Natural killer cell (primary cell): Measurements from ENCODE around the gene EPAS1. TPM values are rescaled to one million over a fixed set of nuclear protein-coding genes. Genes with fewer than 3 reads are reported as not detected.

Experiments used
- ATAC-seq, 3 donors: fragments of 150-1000 bp in 2 of 3; fragments of 200-7000 bp in 1 of 3; cut with Tn5 transposase; 1 replicate in 1 of 3; 2 replicates in 2 of 3; pipeline ENCODE4 v1.10.0; 2021; ENCODE audit warnings: mild to moderate bottlenecking in 2 of 3, moderate library complexity in 2 of 3
- DNase-seq, 2 donors: peaks; one replicate each; pipeline versions ENCODE4 v3.0.0 to v3.0.0-alpha.2; 2013 to 2021; ENCODE audit warnings: mixed read lengths in 1 of 2
- H3K27ac ChIP-seq: one replicate; pipeline ENCODE4 v1.5.1; 2013; ENCODE audit warnings: mild to moderate bottlenecking, low read length
- H3K27me3 ChIP-seq: one replicate; pipeline ENCODE4 v1.6.1; 2013; ENCODE audit warnings: low read length; ENCODE audit not compliant: control insufficient read depth, insufficient read depth
- H3K36me3 ChIP-seq: one replicate; pipeline ENCODE4 v1.6.1; 2013; ENCODE audit warnings: low read length; ENCODE audit not compliant: control insufficient read depth, insufficient read depth
- H3K4me1 ChIP-seq: one replicate; pipeline ENCODE4 v1.6.1; 2013; ENCODE audit warnings: low read length; ENCODE audit not compliant: control insufficient read depth, insufficient read depth
- H3K4me3 ChIP-seq: one replicate; pipeline ENCODE4 v1.5.1; 2013; ENCODE audit warnings: low read length
- H3K9me3 ChIP-seq: one replicate; pipeline ENCODE4 v1.6.1; 2013; ENCODE audit warnings: low read length; ENCODE audit not compliant: control insufficient read depth, insufficient read depth
- H3K27ac Mint-ChIP-seq, 2 donors: one replicate each; pipeline ENCODE4 v1.8.0; 2022; ENCODE audit warnings: mild to moderate bottlenecking in 2 of 2, mixed read lengths in 2 of 2, moderate library complexity in 1 of 2
- H3K27me3 Mint-ChIP-seq, 2 donors: one replicate each; pipeline ENCODE4 v1.8.0; 2022; ENCODE audit warnings: low read depth in 2 of 2, mixed read lengths in 2 of 2
- H3K36me3 Mint-ChIP-seq: one replicate; pipeline ENCODE4 v1.8.0; 2022; ENCODE audit warnings: mixed read lengths
- H3K4me1 Mint-ChIP-seq, 2 donors: one replicate each; pipeline ENCODE4 v1.8.0; 2022; ENCODE audit warnings: mixed read lengths in 2 of 2
- H3K4me3 Mint-ChIP-seq: one replicate; pipeline ENCODE4 v1.8.0; 2022; ENCODE audit warnings: mild to moderate bottlenecking, moderate library complexity, mixed read lengths
- H3K9me3 Mint-ChIP-seq, 2 donors: one replicate each; pipeline ENCODE4 v1.8.0; 2022; ENCODE audit warnings: mixed read lengths in 2 of 2
- WGBS: methylation state at CpG from one replicate; pipeline ENCODE4 v1.1.7; 2013; ENCODE audit warnings: missing lambda C conversion rate; ENCODE audit not compliant: insufficient coverage; 5-methylcytosine and 5-hydroxymethylcytosine counted together
- intact Hi-C: fragments of 100-400 bp; cut with micrococcal nuclease; formaldehyde crosslinking; loops from one replicate; pipeline ENCODE4 v1.14.2; 2022
- total RNA-seq, 4 donors: library from RNA; stranded (reverse); fragments of 120-200 nt in 1 of 4; gene quantifications; one replicate each; pipeline versions ENCODE4 v1.2.3 to v1.2.4, GENCODE V29; 2013 to 2022
- TF ChIP-seq, protein P1 (sequence below): fragments of 200-600 bp; IDR thresholded peaks from one replicate; pipeline ENCODE4 v1.8.0; 2022; ENCODE audit warnings: antibody characterized with exemption

The EPAS1 gene
- total RNA-seq, 3 donors from 2014 or later (not counting 1 experiment from before 2014, with no cell fraction given), result 2.1 to 61.4 (median 3.6) TPM

DNA sequence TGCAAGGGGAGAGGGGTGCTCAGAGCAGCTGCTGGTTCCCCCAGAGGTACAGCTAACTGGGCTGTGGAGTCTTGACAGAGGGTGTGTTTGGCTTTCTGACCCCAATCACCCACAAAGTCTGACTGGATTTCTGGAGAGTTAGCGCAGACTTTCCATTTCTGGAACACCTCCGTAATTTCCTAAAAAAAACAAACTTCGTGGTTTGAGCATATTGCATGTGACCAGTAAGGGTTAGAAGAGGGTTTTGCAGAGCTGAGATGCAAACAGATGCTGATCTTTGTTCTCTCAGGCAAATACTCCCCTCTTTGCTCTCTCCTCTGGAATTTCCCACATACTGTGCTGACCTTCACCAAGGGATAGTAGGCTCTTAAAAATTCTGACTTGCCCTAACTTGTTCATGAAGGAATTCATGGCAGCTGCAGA lies 137.7 kb downstream of the EPAS1 start:
- Histone ChIP-seq H3K27ac (no peak overlapping the region), H3K36me3 (no peaks in the 10 kb centered on the region), H3K4me3 (no peak overlapping the region), H3K9me3 (no peaks in the 10 kb centered on the region), H3K27me3 (peaks cover 11% of the 10 kb centered on the region), H3K4me1 (peaks cover 19% of the 10 kb centered on the region)
- Mint-ChIP-seq H3K9me3 (no peaks in the 10 kb centered on the region), H3K4me3 (no peak overlapping the region), H3K27ac (no peak overlapping the region), H3K36me3 (no peaks in the 10 kb centered on the region), H3K4me1 (peaks cover 46 to 54% of the 10 kb centered on the region in 2 donors), H3K27me3 (peaks cover 28 to 50% of the 10 kb centered on the region in 2 donors)
- no peak for ATAC-seq
- TF ChIP-seq, protein P1, sequence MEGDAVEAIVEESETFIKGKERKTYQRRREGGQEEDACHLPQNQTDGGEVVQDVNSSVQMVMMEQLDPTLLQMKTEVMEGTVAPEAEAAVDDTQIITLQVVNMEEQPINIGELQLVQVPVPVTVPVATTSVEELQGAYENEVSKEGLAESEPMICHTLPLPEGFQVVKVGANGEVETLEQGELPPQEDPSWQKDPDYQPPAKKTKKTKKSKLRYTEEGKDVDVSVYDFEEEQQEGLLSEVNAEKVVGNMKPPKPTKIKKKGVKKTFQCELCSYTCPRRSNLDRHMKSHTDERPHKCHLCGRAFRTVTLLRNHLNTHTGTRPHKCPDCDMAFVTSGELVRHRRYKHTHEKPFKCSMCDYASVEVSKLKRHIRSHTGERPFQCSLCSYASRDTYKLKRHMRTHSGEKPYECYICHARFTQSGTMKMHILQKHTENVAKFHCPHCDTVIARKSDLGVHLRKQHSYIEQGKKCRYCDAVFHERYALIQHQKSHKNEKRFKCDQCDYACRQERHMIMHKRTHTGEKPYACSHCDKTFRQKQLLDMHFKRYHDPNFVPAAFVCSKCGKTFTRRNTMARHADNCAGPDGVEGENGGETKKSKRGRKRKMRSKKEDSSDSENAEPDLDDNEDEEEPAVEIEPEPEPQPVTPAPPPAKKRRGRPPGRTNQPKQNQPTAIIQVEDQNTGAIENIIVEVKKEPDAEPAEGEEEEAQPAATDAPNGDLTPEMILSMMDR, result no peak
- DNase-seq, result no peak
- 67% methylated on average over 3 of the region's 3 CpGs for WGBS
- intact Hi-C loops, result no loop called here

DNA sequence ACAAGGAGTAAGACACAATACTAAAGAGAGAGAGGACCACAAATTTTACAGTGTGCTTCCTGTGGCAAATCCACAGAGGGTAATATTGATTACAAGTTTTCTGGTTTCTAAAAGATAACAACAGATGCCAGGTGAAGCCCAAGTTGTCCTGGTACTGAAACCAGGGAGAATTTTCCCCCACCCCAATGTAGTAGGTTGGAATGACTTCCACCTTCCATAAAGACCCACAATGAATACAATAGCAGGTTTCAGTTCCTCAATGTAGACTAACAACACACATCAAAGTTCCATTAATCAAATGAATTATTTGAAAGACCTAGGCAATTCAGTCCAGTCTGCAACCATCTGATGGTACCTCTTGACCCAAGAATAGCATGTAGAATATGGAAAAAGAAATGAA lies 138.1 kb downstream of the EPAS1 start:
- no peak for ATAC-seq
- H3K27ac ChIP-seq, result no peak overlapping the region
- Mint-ChIP-seq H3K27me3 (peaks cover 28 to 50% of the 10 kb centered on the region in 2 donors), H3K9me3 (no peaks in the 10 kb centered on the region), H3K4me1 (peaks cover 51 to 59% of the 10 kb centered on the region in 2 donors), H3K36me3 (no peaks in the 10 kb centered on the region), H3K27ac (no peak overlapping the region), H3K4me3 (no peak overlapping the region)
- peaks cover 11% of the 10 kb centered on the region for H3K27me3 ChIP-seq
- intact Hi-C loops, result no loop called here
- no peaks in the 10 kb centered on the region for H3K9me3 ChIP-seq
- H3K36me3 ChIP-seq, result no peaks in the 10 kb centered on the region
- H3K4me3 ChIP-seq, result no peak overlapping the region
- H3K4me1 ChIP-seq, result peaks cover 24% of the 10 kb centered on the region
- TF ChIP-seq, protein P1, result no peak
- no peak for DNase-seq

DNA sequence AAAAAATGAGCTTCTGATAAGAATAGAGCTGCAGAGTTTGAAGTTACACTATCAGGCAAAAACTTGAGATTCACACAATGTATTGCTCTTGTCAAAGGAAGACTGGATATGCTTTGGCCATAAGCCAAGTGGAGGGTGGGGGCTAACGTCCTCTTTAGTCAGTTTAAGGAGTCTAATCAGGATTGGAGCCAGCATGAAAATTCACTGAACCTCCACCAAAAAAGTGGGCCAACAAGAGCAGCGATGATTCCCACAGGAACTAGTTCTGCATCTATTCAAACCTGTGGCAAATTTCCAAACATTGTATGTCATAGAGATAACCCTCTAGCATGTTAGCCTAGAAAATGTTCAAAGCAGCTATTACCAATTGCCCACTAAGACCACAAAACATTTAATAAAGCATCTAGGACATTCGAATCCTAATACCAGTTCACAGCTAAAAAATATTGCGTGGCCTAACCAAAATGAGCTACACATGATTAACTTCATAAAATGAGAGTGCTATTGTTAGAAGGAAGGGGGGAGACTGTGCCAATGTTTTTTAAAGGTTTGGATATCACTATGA lies 138.7 kb downstream of the EPAS1 start:
- Histone ChIP-seq H3K27me3 (peaks cover 11% of the 10 kb centered on the region), H3K4me1 (peaks cover 27% of the 10 kb centered on the region), H3K4me3 (no peak overlapping the region), H3K9me3 (no peaks in the 10 kb centered on the region), H3K36me3 (no peaks in the 10 kb centered on the region), H3K27ac (no peak overlapping the region)
- 83% methylated on average over 3 of the region's 4 CpGs for WGBS
- ATAC-seq, result no peak
- TF ChIP-seq, protein P1, result no peak
- Mint-ChIP-seq H3K4me1 (peaks cover 56 to 60% of the 10 kb centered on the region in 2 donors), H3K27ac (no peak overlapping the region), H3K4me3 (no peak overlapping the region), H3K27me3 (peaks cover 28 to 50% of the 10 kb centered on the region in 2 donors), H3K36me3 (no peaks in the 10 kb centered on the region), H3K9me3 (no peaks in the 10 kb centered on the region)
- intact Hi-C loops, result no loop called here
- DNase-seq, result no peak

Other genes starting within 250 kb of the EPAS1 start
- not detected for gene TMEM247, start 182.2 kb downstream of the EPAS1 start, total RNA-seq
- 100 to 1,000 TPM in 2 of 3 donors, 10 to 100 TPM in 1; 93.7 to 131 (median 102) TPM for gene RHOQ, start 245.1 kb downstream of the EPAS1 start, total RNA-seq
- gene ATP6V1E2, start 245.2 kb downstream of the EPAS1 start, total RNA-seq, result 10 to 100 TPM in 1 of 3 donors, 1 to 10 TPM in 2; 5.5 to 10.5 (median 7.9) TPM